NCI-H187 (cell line): ENCODE data around the gene GPR55.

Source experiments
- DNase-seq, 2 experiments: peaks; one replicate each; lab custom pipeline; 2025; lab: John Stamatoyannopoulos, UW

Gene GPR55

GRCh38 chr2:230866756-230867523 is 58.1 kb downstream of the GPR55 start:
- no peak for DNase-seq

- DNase-seq = no peak
These were observed 59.0 kb downstream of the GPR55 start for GRCh38 chr2:230865766-230866755.

GRCh38 chr2:230865307-230865765 is 59.7 kb downstream of the GPR55 start:
- DNase-seq = no peak

- DNase-seq = no peak
These were observed 60.3 kb downstream of the GPR55 start, which contains the start of gene ITM2C for GRCh38 chr2:230864605-230865306. Gene ITM2C (plus strand): TSS chr2:230864942. CDS start chr2:230865026, 84 bp downstream.

- DNase-seq = no peak
These were observed 60.9 kb downstream of the GPR55 start for GRCh38 chr2:230864122-230864604.

- no peak for DNase-seq
These were observed 61.5 kb downstream of the GPR55 start for GRCh38 chr2:230863442-230864121.

GRCh38 chr2:230863031-230863430 is 62.0 kb downstream of the GPR55 start:
- no peak for DNase-seq

GRCh38 chr2:230862292-230862691 is 62.8 kb downstream of the GPR55 start:
- DNase-seq = no peak

GRCh38 chr2:230861552-230862255 is 63.3 kb downstream of the GPR55 start:
- DNase-seq = peak in 1 of 2 experiments; percentile 39
